ENCODE measurements around the gene HACL1.

Gene HACL1

GRCh38 chr3:15531346-15531745 is 70.0 kb downstream of the HACL1 start:
- H3K36me3 ChIP-seq (ENCODE audit: control insufficient read depth in 1 of 2, insufficient read depth in 2 of 2, low read length in 2 of 2), result no peaks in the 10 kb centered on the region
- no peak overlapping the region for H3K27ac ChIP-seq (ENCODE audit: low read depth, low read length)
- H3K4me1 ChIP-seq (ENCODE audit: control insufficient read depth in 1 of 2, insufficient read depth in 2 of 2, low read length in 2 of 2), result peaks cover 2 to 4% of the 10 kb centered on the region in 2 donors
- H3K4me3 ChIP-seq (ENCODE audit: low read depth in 1 of 2, low read length in 2 of 2), result no peak overlapping the region
- no peaks in the 10 kb centered on the region for H3K27me3 ChIP-seq (ENCODE audit: control insufficient read depth in 1 of 2, insufficient read depth in 2 of 2, low read length in 2 of 2)
- no peaks in the 10 kb centered on the region for H3K9me3 ChIP-seq (ENCODE audit: control insufficient read depth in 1 of 2, low read length in 2 of 2)
- no peak overlapping the region for H3K9ac ChIP-seq (ENCODE audit: low read depth in 1 of 2, low read length in 2 of 2)

GRCh38 chr3:15528854-15529537 is 72.4 kb downstream of the HACL1 start:
- Histone ChIP-seq H3K4me1 (ENCODE audit: control insufficient read depth in 1 of 2, insufficient read depth in 2 of 2, low read length in 2 of 2) (peaks cover 0 to 2% of the 10 kb centered on the region in 2 donors), H3K27ac (ENCODE audit: low read depth, low read length) (no peak overlapping the region), H3K36me3 (ENCODE audit: control insufficient read depth in 1 of 2, insufficient read depth in 2 of 2, low read length in 2 of 2) (no peaks in the 10 kb centered on the region), H3K27me3 (ENCODE audit: control insufficient read depth in 1 of 2, insufficient read depth in 2 of 2, low read length in 2 of 2) (no peaks in the 10 kb centered on the region), H3K9ac (ENCODE audit: low read depth in 1 of 2, low read length in 2 of 2) (no peak overlapping the region), H3K9me3 (ENCODE audit: control insufficient read depth in 1 of 2, low read length in 2 of 2) (no peaks in the 10 kb centered on the region), H3K4me3 (ENCODE audit: low read depth in 1 of 2, low read length in 2 of 2) (no peak overlapping the region)

DNA sequence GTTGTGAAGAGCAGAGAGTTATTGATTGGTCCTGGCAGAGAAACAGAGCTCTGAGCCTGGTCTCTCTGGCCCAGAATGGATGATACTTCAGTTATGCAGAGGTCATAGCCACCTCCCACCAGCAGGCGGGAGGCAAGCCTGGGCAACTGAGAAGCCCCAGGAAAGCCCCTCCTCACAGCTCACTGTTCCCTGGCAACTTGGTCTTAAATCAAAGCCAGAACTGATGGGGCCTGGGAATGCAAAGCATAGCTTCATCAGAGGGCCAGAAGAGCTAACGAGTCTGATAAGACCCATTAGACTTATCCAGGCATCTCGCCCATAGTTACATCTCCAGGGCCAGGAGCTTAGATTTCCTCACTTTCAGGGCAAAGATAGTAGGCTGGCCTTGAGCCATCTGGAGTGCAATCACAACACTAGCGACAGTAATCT is 74.3 kb downstream of the HACL1 start:
- Histone ChIP-seq H3K4me1 (ENCODE audit: control insufficient read depth in 1 of 2, insufficient read depth in 2 of 2, low read length in 2 of 2) (peaks cover 0 to 2% of the 10 kb centered on the region in 2 donors), H3K9me3 (ENCODE audit: control insufficient read depth in 1 of 2, low read length in 2 of 2) (no peaks in the 10 kb centered on the region)

DNA sequence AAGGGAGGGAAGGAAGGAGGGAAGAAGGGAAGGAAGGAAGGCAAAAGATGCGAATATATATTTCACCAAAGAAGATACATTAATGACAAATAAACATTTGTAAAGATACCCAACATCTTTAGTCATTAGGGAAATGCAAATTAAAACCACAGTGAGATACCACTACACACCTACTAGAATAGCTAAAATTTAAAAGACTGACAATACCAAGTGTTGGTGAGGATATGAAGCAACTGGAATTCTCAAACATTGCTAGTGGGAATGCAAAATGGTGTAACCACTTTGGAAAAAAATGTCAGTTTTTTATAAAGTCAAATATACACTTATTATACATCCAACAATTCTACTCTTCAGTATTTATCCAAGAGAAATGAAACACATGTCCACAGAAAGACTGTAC is 75.6 kb downstream of the HACL1 start:
- peaks cover 0 to 2% of the 10 kb centered on the region in 2 donors for H3K4me1 ChIP-seq (ENCODE audit: control insufficient read depth in 1 of 2, insufficient read depth in 2 of 2, low read length in 2 of 2)
- no peak overlapping the region for H3K27ac ChIP-seq (ENCODE audit: low read depth, low read length)
- H3K36me3 ChIP-seq (ENCODE audit: control insufficient read depth in 1 of 2, insufficient read depth in 2 of 2, low read length in 2 of 2), result no peaks in the 10 kb centered on the region
- no peaks in the 10 kb centered on the region for H3K9me3 ChIP-seq (ENCODE audit: control insufficient read depth in 1 of 2, low read length in 2 of 2)
- no peaks in the 10 kb centered on the region for H3K27me3 ChIP-seq (ENCODE audit: control insufficient read depth in 1 of 2, insufficient read depth in 2 of 2, low read length in 2 of 2)
- no peak overlapping the region for H3K4me3 ChIP-seq (ENCODE audit: low read depth in 1 of 2, low read length in 2 of 2)
- H3K9ac ChIP-seq (ENCODE audit: low read depth in 1 of 2, low read length in 2 of 2), result no peak overlapping the region

More for the DNA sequence above, 74.3 kb downstream of the HACL1 start:
- Histone ChIP-seq H3K27me3 (ENCODE audit: control insufficient read depth in 1 of 2, insufficient read depth in 2 of 2, low read length in 2 of 2) (no peaks in the 10 kb centered on the region), H3K9ac (ENCODE audit: low read depth in 1 of 2, low read length in 2 of 2) (no peak overlapping the region), H3K36me3 (ENCODE audit: control insufficient read depth in 1 of 2, insufficient read depth in 2 of 2, low read length in 2 of 2) (no peaks in the 10 kb centered on the region), H3K27ac (ENCODE audit: low read depth, low read length) (no peak overlapping the region), H3K4me3 (ENCODE audit: low read depth in 1 of 2, low read length in 2 of 2) (no peak overlapping the region)

DNA sequence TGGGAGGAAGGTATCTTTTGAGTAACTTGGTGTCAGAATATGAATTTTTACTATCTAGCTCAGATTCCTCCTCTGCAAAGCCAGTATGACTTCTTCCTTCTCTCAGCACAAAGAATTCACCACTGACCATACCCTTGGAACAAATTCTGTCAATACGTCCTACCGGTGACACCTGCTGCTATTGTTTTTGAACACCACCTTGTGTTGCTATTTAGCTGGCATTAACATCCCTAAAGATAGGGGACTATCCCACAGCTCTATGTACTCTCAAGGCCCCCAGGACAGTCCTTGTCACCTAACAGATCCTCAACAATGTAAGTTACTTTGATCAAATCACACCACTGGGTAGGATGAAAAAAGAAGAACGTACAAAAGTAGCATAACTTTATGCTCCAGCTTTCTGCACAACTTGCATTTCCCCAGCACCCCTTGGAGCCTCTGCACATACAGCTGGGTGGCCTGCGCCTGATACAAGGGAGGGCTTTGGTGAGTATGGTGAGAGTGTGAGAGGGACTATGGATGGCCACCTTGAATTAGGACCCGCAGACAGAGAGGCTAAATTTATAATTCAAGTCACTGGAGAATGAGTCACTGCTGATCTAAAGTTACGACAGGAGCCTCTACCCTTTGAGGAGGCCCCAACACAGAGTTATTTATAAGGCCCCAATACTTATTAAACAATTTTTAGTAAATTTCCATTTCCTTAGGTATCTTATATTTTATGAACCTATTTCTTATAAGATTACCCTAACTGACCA is 77.5 kb downstream of the HACL1 start:
- H3K36me3 ChIP-seq (ENCODE audit: control insufficient read depth in 1 of 2, insufficient read depth in 2 of 2, low read length in 2 of 2), result no peaks in the 10 kb centered on the region
- H3K27me3 ChIP-seq (ENCODE audit: control insufficient read depth in 1 of 2, insufficient read depth in 2 of 2, low read length in 2 of 2), result no peaks in the 10 kb centered on the region
- H3K4me3 ChIP-seq (ENCODE audit: low read depth in 1 of 2, low read length in 2 of 2), result no peak overlapping the region
- H3K9ac ChIP-seq (ENCODE audit: low read depth in 1 of 2, low read length in 2 of 2), result no peak overlapping the region
- no peaks in the 10 kb centered on the region for H3K9me3 ChIP-seq (ENCODE audit: control insufficient read depth in 1 of 2, low read length in 2 of 2)
- H3K4me1 ChIP-seq (ENCODE audit: control insufficient read depth in 1 of 2, insufficient read depth in 2 of 2, low read length in 2 of 2), result peaks cover 0 to 2% of the 10 kb centered on the region in 2 donors
- no peak overlapping the region for H3K27ac ChIP-seq (ENCODE audit: low read depth, low read length)

DNA sequence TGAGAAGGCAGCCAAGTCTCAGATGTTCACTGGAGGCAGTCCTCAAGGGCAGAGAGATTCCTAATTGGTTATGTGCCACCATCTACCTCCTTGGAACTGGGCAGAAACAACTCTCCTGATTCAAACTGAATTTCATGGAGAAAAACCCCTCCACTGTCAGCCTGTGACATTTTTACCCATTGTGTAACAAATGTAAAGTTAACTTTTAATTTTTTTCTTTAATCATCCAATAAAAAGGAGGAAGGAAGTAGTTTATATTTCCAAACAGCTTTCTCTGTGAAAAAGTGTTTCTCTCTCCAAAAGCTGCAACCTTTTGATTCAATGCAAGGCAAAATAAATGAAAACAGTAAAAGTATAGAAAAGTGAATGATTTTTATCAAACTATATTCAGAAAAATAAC is 79.4 kb downstream of the HACL1 start:
- Histone ChIP-seq H3K36me3 (ENCODE audit: control insufficient read depth in 1 of 2, insufficient read depth in 2 of 2, low read length in 2 of 2) (no peaks in the 10 kb centered on the region), H3K27me3 (ENCODE audit: control insufficient read depth in 1 of 2, insufficient read depth in 2 of 2, low read length in 2 of 2) (no peaks in the 10 kb centered on the region), H3K9ac (ENCODE audit: low read depth in 1 of 2, low read length in 2 of 2) (no peak overlapping the region), H3K9me3 (ENCODE audit: control insufficient read depth in 1 of 2, low read length in 2 of 2) (no peaks in the 10 kb centered on the region), H3K4me3 (ENCODE audit: low read depth in 1 of 2, low read length in 2 of 2) (no peak overlapping the region), H3K27ac (ENCODE audit: low read depth, low read length) (no peak overlapping the region), H3K4me1 (ENCODE audit: control insufficient read depth in 1 of 2, insufficient read depth in 2 of 2, low read length in 2 of 2) (no peaks in the 10 kb centered on the region)

DNA sequence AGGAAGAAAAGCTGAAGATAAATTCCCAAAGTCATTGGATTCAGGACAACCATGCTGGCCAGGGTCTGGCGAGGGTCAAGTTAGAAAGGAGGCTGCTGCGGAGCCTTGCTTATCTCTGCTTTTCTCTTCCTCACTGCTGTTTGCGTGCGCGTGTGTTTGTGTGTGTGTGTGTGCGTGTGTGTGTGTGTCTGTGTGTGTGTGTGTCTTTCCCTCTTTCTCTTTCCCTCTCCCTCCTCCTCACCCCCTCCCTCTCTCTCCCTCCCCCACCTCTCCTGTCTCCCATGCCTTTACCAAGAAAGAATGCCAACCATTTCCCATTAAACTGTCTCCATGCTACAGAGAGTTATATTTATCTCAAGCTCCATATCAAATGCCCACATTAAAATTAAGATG is 79.8 kb downstream of the HACL1 start, which contains the start of gene COLQ:
Gene COLQ, minus strand, starts transcription at position 134 of the 393 bp plus-strand sequence. Its CDS starts 81 bp downstream, at position 53.
- H3K27ac ChIP-seq (ENCODE audit: low read depth, low read length), result no peak within 1 kb of the TSS
- H3K4me3 ChIP-seq (ENCODE audit: low read depth in 1 of 2, low read length in 2 of 2), result no peak within 1 kb of the TSS
- no peaks in the 10 kb centered on the region for H3K27me3 ChIP-seq (ENCODE audit: control insufficient read depth in 1 of 2, insufficient read depth in 2 of 2, low read length in 2 of 2)
- no peak within 1 kb of the TSS for H3K9ac ChIP-seq (ENCODE audit: low read depth in 1 of 2, low read length in 2 of 2)
- no peaks in the 10 kb centered on the region for H3K9me3 ChIP-seq (ENCODE audit: control insufficient read depth in 1 of 2, low read length in 2 of 2)
- H3K4me1 ChIP-seq (ENCODE audit: control insufficient read depth in 1 of 2, insufficient read depth in 2 of 2, low read length in 2 of 2), result no peaks in the 10 kb centered on the region
- H3K36me3 ChIP-seq (ENCODE audit: control insufficient read depth in 1 of 2, insufficient read depth in 2 of 2, low read length in 2 of 2), result no peaks in the 10 kb centered on the region

- H3K36me3 ChIP-seq (ENCODE audit: control insufficient read depth in 1 of 2, insufficient read depth in 2 of 2, low read length in 2 of 2), result no peaks in the 10 kb centered on the region
- H3K4me3 ChIP-seq (ENCODE audit: low read depth in 1 of 2, low read length in 2 of 2), result no peak overlapping the region
- no peak overlapping the region for H3K9ac ChIP-seq (ENCODE audit: low read depth in 1 of 2, low read length in 2 of 2)
- H3K4me1 ChIP-seq (ENCODE audit: control insufficient read depth in 1 of 2, insufficient read depth in 2 of 2, low read length in 2 of 2), result no peaks in the 10 kb centered on the region
- H3K27ac ChIP-seq (ENCODE audit: low read depth, low read length), result no peak overlapping the region
- H3K27me3 ChIP-seq (ENCODE audit: control insufficient read depth in 1 of 2, insufficient read depth in 2 of 2, low read length in 2 of 2), result no peaks in the 10 kb centered on the region
- no peaks in the 10 kb centered on the region for H3K9me3 ChIP-seq (ENCODE audit: control insufficient read depth in 1 of 2, low read length in 2 of 2)
Measured at GRCh38 chr3:15520804-15521572, 80.4 kb downstream of the HACL1 start.

DNA sequence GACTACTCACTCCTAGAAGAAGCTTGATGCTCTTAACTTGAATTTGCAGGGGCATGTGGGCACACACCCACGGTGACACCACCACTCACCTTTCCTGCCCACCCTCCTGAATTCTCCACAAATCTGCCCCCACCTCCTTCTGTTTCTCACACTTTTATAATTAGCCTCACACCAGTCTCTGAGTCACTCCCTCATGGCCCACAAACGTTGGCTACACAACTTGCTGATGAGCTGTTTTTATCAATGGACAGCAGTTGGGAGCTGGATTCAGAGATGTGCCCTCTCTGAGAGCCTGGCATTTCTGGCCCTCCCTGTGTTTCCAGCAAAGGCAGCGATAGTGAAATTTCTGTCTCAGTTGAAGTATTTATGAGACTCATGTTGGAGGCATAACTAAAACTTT is 81.2 kb downstream of the HACL1 start:
- Histone ChIP-seq H3K4me1 (ENCODE audit: control insufficient read depth in 1 of 2, insufficient read depth in 2 of 2, low read length in 2 of 2) (no peaks in the 10 kb centered on the region), H3K4me3 (ENCODE audit: low read depth in 1 of 2, low read length in 2 of 2) (no peak overlapping the region), H3K9ac (ENCODE audit: low read depth in 1 of 2, low read length in 2 of 2) (no peak overlapping the region), H3K36me3 (ENCODE audit: control insufficient read depth in 1 of 2, insufficient read depth in 2 of 2, low read length in 2 of 2) (no peaks in the 10 kb centered on the region), H3K9me3 (ENCODE audit: control insufficient read depth in 1 of 2, low read length in 2 of 2) (no peaks in the 10 kb centered on the region), H3K27me3 (ENCODE audit: control insufficient read depth in 1 of 2, insufficient read depth in 2 of 2, low read length in 2 of 2) (no peaks in the 10 kb centered on the region), H3K27ac (ENCODE audit: low read depth, low read length) (no peak overlapping the region)

- Histone ChIP-seq H3K4me3 (ENCODE audit: low read depth in 1 of 2, low read length in 2 of 2) (no peak overlapping the region), H3K9me3 (ENCODE audit: control insufficient read depth in 1 of 2, low read length in 2 of 2) (no peaks in the 10 kb centered on the region), H3K9ac (ENCODE audit: low read depth in 1 of 2, low read length in 2 of 2) (no peak overlapping the region), H3K27me3 (ENCODE audit: control insufficient read depth in 1 of 2, insufficient read depth in 2 of 2, low read length in 2 of 2) (no peaks in the 10 kb centered on the region), H3K27ac (ENCODE audit: low read depth, low read length) (no peak overlapping the region), H3K36me3 (ENCODE audit: control insufficient read depth in 1 of 2, insufficient read depth in 2 of 2, low read length in 2 of 2) (no peaks in the 10 kb centered on the region), H3K4me1 (ENCODE audit: control insufficient read depth in 1 of 2, insufficient read depth in 2 of 2, low read length in 2 of 2) (peaks cover 0 to 3% of the 10 kb centered on the region in 2 donors)
Measured at GRCh38 chr3:15519096-15519495, 82.3 kb downstream of the HACL1 start.

Data from duodenal mucosa (tissue), 2 donors.